Mesendoderm (in vitro differentiated cells): ENCODE measurements around the gene IQCH.

ENCODE experiments used
- DNase-seq: peaks from one replicate; pipeline ENCODE4 v3.0.0; 2013
- H2AK5ac ChIP-seq: 2 replicates; pipeline ENCODE4 v1.6.1; 2013; ENCODE audit warnings: low read length, inconsistent platforms
- H2BK120ac ChIP-seq: 2 replicates; pipeline ENCODE4 v1.6.1; 2013; ENCODE audit warnings: low read depth, mild to moderate bottlenecking, low read length, moderate library complexity, mixed read lengths
- H2BK15ac ChIP-seq: replicated peaks from 2 replicates; pipeline ENCODE4 v1.6.1; 2013; ENCODE audit warnings: low read depth, mild to moderate bottlenecking, moderate library complexity
- H2BK5ac ChIP-seq: 2 replicates; pipeline ENCODE4 v1.6.1; 2013; ENCODE audit warnings: low read length, inconsistent platforms
- H3K18ac ChIP-seq: 2 replicates; pipeline ENCODE4 v1.6.1; 2013; ENCODE audit warnings: mild to moderate bottlenecking, low read length, mixed read lengths
- H3K23ac ChIP-seq: one replicate; pipeline ENCODE4 v1.6.1; 2013; ENCODE audit warnings: low read length
- H3K27ac ChIP-seq: 2 replicates; pipeline ENCODE4 v1.5.1; 2013; ENCODE audit warnings: low read depth, mild to moderate bottlenecking, inconsistent platforms, low read length, moderate library complexity
- H3K27me3 ChIP-seq: 2 replicates; pipeline ENCODE4 v1.6.1; 2013; ENCODE audit warnings: low read length, control low read depth, mild to moderate bottlenecking, inconsistent platforms; ENCODE audit not compliant: insufficient read depth, poor library complexity
- H3K36me3 ChIP-seq: 2 replicates; pipeline ENCODE4 v1.6.1; 2013; ENCODE audit warnings: low read length, inconsistent platforms; ENCODE audit not compliant: control insufficient read depth, insufficient read depth
- H3K4ac ChIP-seq: one replicate; pipeline ENCODE4 v1.6.1; 2013; ENCODE audit warnings: low read depth, mild to moderate bottlenecking, low read length, moderate library complexity
- H3K4me1 ChIP-seq: 2 replicates; pipeline ENCODE4 v1.6.1; 2013; ENCODE audit warnings: low read depth, low read length, inconsistent platforms; ENCODE audit not compliant: control insufficient read depth
- H3K4me2 ChIP-seq: 2 replicates; pipeline ENCODE4 v1.6.1; 2013; ENCODE audit warnings: low read length
- H3K4me3 ChIP-seq: 2 replicates; pipeline ENCODE4 v1.5.1; 2013; ENCODE audit warnings: mild to moderate bottlenecking, low read length
- H3K56ac ChIP-seq: one replicate; pipeline ENCODE4 v1.6.1; 2013; ENCODE audit warnings: low read length
- H3K79me1 ChIP-seq: 2 replicates; pipeline ENCODE4 v1.6.1; 2013; ENCODE audit warnings: low read length, inconsistent platforms
- H3K79me2 ChIP-seq: 2 replicates; pipeline ENCODE4 v1.6.1; 2013; ENCODE audit warnings: mild to moderate bottlenecking, low read length; ENCODE audit not compliant: control insufficient read depth, insufficient read depth
- H3K9ac ChIP-seq: 2 replicates; pipeline ENCODE4 v1.6.1; 2013; ENCODE audit warnings: low read length, inconsistent platforms
- H4K5ac ChIP-seq: one replicate; pipeline ENCODE4 v1.6.1; 2013; ENCODE audit warnings: low read length
- H4K8ac ChIP-seq: one replicate; pipeline ENCODE4 v1.6.1; 2013; ENCODE audit warnings: low read depth, mild to moderate bottlenecking, control low read depth, low read length, moderate library complexity
- WGBS: extraction: QIAGEN DNeasy Blood & Tissue Kit; methylation state at CpG from one replicate; pipeline ENCODE4 v1.1.7; 2013; ENCODE audit warnings: low lambda C conversion rate, missing lambda C conversion rate; ENCODE audit not compliant: insufficient coverage; ENCODE audit errors: extremely low coverage; 5-methylcytosine and 5-hydroxymethylcytosine counted together

The IQCH gene

GRCh38 chr15:67495585-67495984, 241.0 kb downstream of the IQCH start:
- H4K8ac ChIP-seq = no peak overlapping the region
- H3K56ac ChIP-seq = no peak overlapping the region
- H3K4me3 ChIP-seq = no peak overlapping the region
- no peak overlapping the region for H3K4me2 ChIP-seq
- no peak overlapping the region for H2BK120ac ChIP-seq
- H2BK15ac ChIP-seq = no peak overlapping the region
- no peak overlapping the region for H2AK5ac ChIP-seq
- no peaks in the 10 kb centered on the region for H3K36me3 ChIP-seq
- H3K79me2 ChIP-seq = no peaks in the 10 kb centered on the region
- H3K79me1 ChIP-seq = no peaks in the 10 kb centered on the region
- H3K4me1 ChIP-seq = no peaks in the 10 kb centered on the region
- no peak overlapping the region for H3K27ac ChIP-seq
- H3K9ac ChIP-seq = no peak overlapping the region
- no CpG with 5 or more reads among the region's 1 CpG for WGBS
- H3K18ac ChIP-seq = no peak overlapping the region
- no peak for DNase-seq
- H2BK5ac ChIP-seq = no peak overlapping the region
- H3K4ac ChIP-seq = no peak overlapping the region
- H3K23ac ChIP-seq = no peak overlapping the region
- no peaks in the 10 kb centered on the region for H3K27me3 ChIP-seq
- H4K5ac ChIP-seq = no peak overlapping the region

GRCh38 chr15:67501177-67501835, 246.7 kb downstream of the IQCH start:
- Histone ChIP-seq H3K23ac (no peak overlapping the region), H3K4me1 (no peaks in the 10 kb centered on the region), H3K27ac (no peak overlapping the region), H4K8ac (no peak overlapping the region), H2BK5ac (no peak overlapping the region), H3K18ac (no peak overlapping the region), H3K4ac (no peak overlapping the region), H2BK15ac (no peak overlapping the region), H3K4me3 (no peak overlapping the region), H3K36me3 (no peaks in the 10 kb centered on the region), H3K56ac (no peak overlapping the region), H3K4me2 (no peak overlapping the region), H3K79me2 (no peaks in the 10 kb centered on the region), H2AK5ac (no peak overlapping the region), H2BK120ac (no peak overlapping the region), H3K79me1 (no peaks in the 10 kb centered on the region), H3K27me3 (no peaks in the 10 kb centered on the region), H4K5ac (no peak overlapping the region), H3K9ac (no peak overlapping the region)
- no CpG with 5 or more reads among the region's 2 CpGs for WGBS
- DNase-seq = peak; percentile 17

GRCh38 chr15:67501836-67502461, 247.4 kb downstream of the IQCH start:
- no CpG with 5 or more reads among the region's 13 CpGs for WGBS
- no peak overlapping the region for H2AK5ac ChIP-seq
- no peak overlapping the region for H2BK120ac ChIP-seq
- no peak overlapping the region for H2BK15ac ChIP-seq
- H3K4me1 ChIP-seq = no peaks in the 10 kb centered on the region
- peak; percentile 2 for DNase-seq
- H3K4ac ChIP-seq = no peak overlapping the region
- no peak overlapping the region for H3K4me3 ChIP-seq
- no peak overlapping the region for H3K56ac ChIP-seq
- H3K18ac ChIP-seq = no peak overlapping the region
- no peaks in the 10 kb centered on the region for H3K36me3 ChIP-seq
- no peak overlapping the region for H3K9ac ChIP-seq
- H3K79me1 ChIP-seq = no peaks in the 10 kb centered on the region
- H3K79me2 ChIP-seq = no peaks in the 10 kb centered on the region
- H4K5ac ChIP-seq = no peak overlapping the region
- H2BK5ac ChIP-seq = no peak overlapping the region
- no peak overlapping the region for H3K27ac ChIP-seq
- no peak overlapping the region for H3K4me2 ChIP-seq
- H3K27me3 ChIP-seq = no peaks in the 10 kb centered on the region
- H3K23ac ChIP-seq = no peak overlapping the region
- no peak overlapping the region for H4K8ac ChIP-seq

GRCh38 chr15:67504056-67504455, 249.5 kb downstream of the IQCH start:
- WGBS = no CpG with 5 or more reads among the region's 6 CpGs
- no peaks in the 10 kb centered on the region for H3K4me1 ChIP-seq
- no peak overlapping the region for H3K18ac ChIP-seq
- H3K79me2 ChIP-seq = no peaks in the 10 kb centered on the region
- no peak overlapping the region for H3K4ac ChIP-seq
- H3K23ac ChIP-seq = no peak overlapping the region
- H3K27me3 ChIP-seq = no peaks in the 10 kb centered on the region
- H3K4me2 ChIP-seq = no peak overlapping the region
- no peak overlapping the region for H4K5ac ChIP-seq
- no peaks in the 10 kb centered on the region for H3K79me1 ChIP-seq
- H3K27ac ChIP-seq = no peak overlapping the region
- H4K8ac ChIP-seq = no peak overlapping the region
- H3K56ac ChIP-seq = no peak overlapping the region
- no peak overlapping the region for H3K4me3 ChIP-seq
- H2BK120ac ChIP-seq = no peak overlapping the region
- no peaks in the 10 kb centered on the region for H3K36me3 ChIP-seq
- DNase-seq = no peak
- H2AK5ac ChIP-seq = no peak overlapping the region
- H2BK15ac ChIP-seq = no peak overlapping the region
- H3K9ac ChIP-seq = no peak overlapping the region
- H2BK5ac ChIP-seq = no peak overlapping the region

GRCh38 chr15:67504796-67505195, 250.2 kb downstream of the IQCH start:
- H3K4me1 ChIP-seq = no peaks in the 10 kb centered on the region
- no peak overlapping the region for H2AK5ac ChIP-seq
- H3K56ac ChIP-seq = no peak overlapping the region
- H3K27ac ChIP-seq = no peak overlapping the region
- no peaks in the 10 kb centered on the region for H3K27me3 ChIP-seq
- H3K79me1 ChIP-seq = no peaks in the 10 kb centered on the region
- H3K79me2 ChIP-seq = no peaks in the 10 kb centered on the region
- H2BK15ac ChIP-seq = no peak overlapping the region
- H3K23ac ChIP-seq = no peak overlapping the region
- H4K8ac ChIP-seq = no peak overlapping the region
- H3K9ac ChIP-seq = no peak overlapping the region
- no peak overlapping the region for H3K4me3 ChIP-seq
- H3K4me2 ChIP-seq = no peak overlapping the region
- no peak overlapping the region for H4K5ac ChIP-seq
- DNase-seq = no peak
- no peak overlapping the region for H2BK5ac ChIP-seq
- H3K4ac ChIP-seq = no peak overlapping the region
- no peak overlapping the region for H2BK120ac ChIP-seq
- no peaks in the 10 kb centered on the region for H3K36me3 ChIP-seq
- no CpG with 5 or more reads among the region's 5 CpGs for WGBS
- no peak overlapping the region for H3K18ac ChIP-seq
